Sigmoid colon (tissue), 7 donors: ENCODE results near the gene ARFGAP1. TPM values are rescaled to one million over a fixed set of nuclear protein-coding genes. Genes with fewer than 3 reads are reported as not detected.
A peak's percentile ranks its signal among the peaks of the same experiment; 100 is the strongest.

ENCODE experiments used
- DNase-seq: peaks from one replicate; pipeline ENCODE4 v3.0.0-alpha.2; 2019
- H3K27ac ChIP-seq, 4 donors: fragments of 200-600 bp; sonication (generic); one replicate each; pipeline ENCODE4 v1.5.1; 2016 to 2019; ENCODE audit warnings: mild to moderate bottlenecking in 1 of 4
- H3K27me3 ChIP-seq, 3 donors: fragments of 200-600 bp; sonication (generic); one replicate each; pipeline ENCODE4 v1.5.1; 2019; ENCODE audit warnings: mild to moderate bottlenecking in 1 of 3
- H3K36me3 ChIP-seq, 4 donors: fragments of 200-600 bp; sonication (generic); one replicate each; pipeline ENCODE4 v1.5.1; 2016 to 2019
- H3K4me1 ChIP-seq, 4 donors: fragments of 200-600 bp; sonication (generic); one replicate each; pipeline ENCODE4 v1.5.1; 2017 to 2019
- H3K4me3 ChIP-seq, 4 donors: fragments of 200-600 bp; sonication (generic); one replicate each; pipeline ENCODE4 v1.5.1; 2017 to 2019; ENCODE audit warnings: mild to moderate bottlenecking in 2 of 4, moderate library complexity in 1 of 4
- H3K9me3 ChIP-seq, 4 donors: fragments of 200-600 bp in 3 of 4; sonication (generic) in 3 of 4; one replicate each; pipeline versions ENCODE4 v1.5.1 to v1.6.1; 2013 to 2019
- CTCF ChIP-seq, 4 experiments: fragments of 450-650 bp in 3 of 4; fragments of 200-600 bp in 1 of 4; IDR thresholded peaks; one replicate each; pipeline ENCODE4 v1.5.1; 2016 to 2019; ENCODE audit warnings: antibody characterized with exemption in 4 of 4, mild to moderate bottlenecking in 3 of 4, moderate library complexity in 2 of 4
- EP300 ChIP-seq, 4 donors: sonication (generic); formaldehyde crosslinking; IDR thresholded peaks; one replicate each; pipeline ENCODE4 v1.6.1; 2017; ENCODE audit warnings: antibody characterized with exemption in 4 of 4
- POLR2A ChIP-seq, 2 donors: fragments of 450-650 bp; IDR thresholded peaks; one replicate each; pipeline ENCODE4 v1.6.1; 2016; ENCODE audit warnings: antibody characterized with exemption in 2 of 2, mild to moderate bottlenecking in 2 of 2, moderate library complexity in 2 of 2
- POLR2AphosphoS5 ChIP-seq, 4 donors: sonication (generic); formaldehyde crosslinking; IDR thresholded peaks; one replicate each; pipeline ENCODE4 v1.6.1; 2017; ENCODE audit warnings: antibody characterized with exemption in 4 of 4
- WGBS, 2 donors: extraction: QIAGEN DNeasy Blood & Tissue Kit; methylation state at CpG; one replicate each; pipeline ENCODE4 v1.1.7; 2013; 5-methylcytosine and 5-hydroxymethylcytosine counted together
- intact Hi-C: fragments of 100-400 bp; cut with DNase I; formaldehyde crosslinking; loops from one replicate; pipeline ENCODE4 v1.15.1; 2023
- polyA plus RNA-seq, 3 donors: library from polyadenylated mRNA; stranded (reverse); fragments of 200-250 nt; gene quantifications; one replicate each; pipeline ENCODE4 v1.2.3, GENCODE V29; 2013
- total RNA-seq, 4 donors: library from RNA; depleted of rRNA; stranded (reverse); fragments of >200 nt; gene quantifications; one replicate each; pipeline ENCODE4 v1.1.0, GENCODE V29; 2016
- donor health status: healthy with polysubstance abuse.
- donor health status: Bipolar disorder and iron deficiency.
- donor health status: healthy.

Gene ARFGAP1
- total and polyA plus RNA-seq, 7 donors, result 19.8 to 109 (median 31.8) TPM

DNA sequence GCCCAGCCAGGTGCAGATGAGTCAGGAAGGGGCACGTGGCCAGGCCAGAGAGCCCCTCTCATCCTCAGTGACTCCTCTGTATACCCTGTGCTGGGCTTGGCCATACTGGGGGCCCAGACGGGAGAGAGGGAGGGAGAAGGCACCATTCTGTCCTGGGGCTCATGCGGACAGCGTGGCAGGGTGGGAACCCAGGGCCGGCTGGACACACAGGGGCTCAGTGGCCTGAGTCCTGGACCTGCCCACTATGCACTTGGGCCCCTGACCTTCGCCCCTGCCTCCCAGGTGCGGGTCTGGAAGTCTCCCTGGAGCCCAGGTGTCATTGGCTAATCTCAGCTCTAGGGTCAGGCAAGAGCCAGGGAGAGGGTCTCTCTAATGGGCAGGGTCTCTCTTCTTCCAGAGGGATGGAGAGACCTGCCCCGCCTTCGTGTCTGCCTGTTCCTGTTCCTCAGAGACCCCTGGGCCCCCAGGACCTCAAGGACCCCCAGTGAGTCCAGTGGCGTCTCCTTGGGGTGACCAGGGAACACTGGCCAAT lies 48.1 kb downstream of the ARFGAP1 start:
- TF ChIP-seq CTCF (IDR thresholded peaks at IDR 0.05) (no peak), POLR2AphosphoS5 (IDR thresholded peaks at IDR 0.05) (no peak), EP300 (IDR thresholded peaks at IDR 0.05) (no peak)
- peaks cover 0 to 46% (median 3%) of the 10 kb centered on the region in 3 donors for H3K27me3 ChIP-seq

DNA sequence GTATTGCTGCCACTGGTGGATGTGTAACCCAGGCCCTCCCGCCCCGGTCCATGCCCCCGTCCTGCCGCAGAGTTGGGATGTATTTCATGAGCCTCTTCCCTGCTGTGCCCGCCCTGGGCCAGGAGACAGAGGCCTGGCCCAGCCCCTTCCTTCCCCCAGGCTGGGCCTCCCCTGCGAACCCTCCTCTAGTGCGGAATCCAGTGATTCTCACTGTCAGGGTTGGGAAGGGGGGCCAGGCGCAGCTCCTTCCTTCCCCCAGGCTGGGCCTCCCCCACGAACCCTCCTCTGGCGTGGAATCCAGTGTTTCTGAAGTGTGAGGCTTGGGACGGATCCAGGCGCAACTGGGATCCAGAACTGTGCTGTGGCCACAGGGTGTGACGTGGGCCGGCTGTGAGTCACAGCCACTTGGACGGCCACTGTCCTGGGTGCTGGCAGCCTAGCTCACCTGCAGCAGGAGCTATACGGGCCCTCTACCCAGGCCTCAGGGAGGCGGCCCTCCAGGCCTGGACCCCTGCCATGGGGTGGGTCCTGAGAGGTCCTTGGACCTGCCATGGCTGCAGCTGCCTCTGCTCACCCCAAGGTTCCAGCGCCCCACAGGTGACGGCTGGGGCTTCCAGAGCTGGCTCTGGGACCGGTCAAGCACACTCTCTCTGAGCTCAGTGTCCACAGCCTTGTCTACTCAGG lies 48.7 kb downstream of the ARFGAP1 start:
- H3K27me3 ChIP-seq, result peaks cover 0 to 52% (median 3%) of the 10 kb centered on the region in 3 donors
- H3K27ac ChIP-seq, result no peak overlapping the region

More for the DNA sequence above, 48.1 kb downstream of the ARFGAP1 start:
- Histone ChIP-seq H3K9me3 (no peaks in the 10 kb centered on the region), H3K4me1 (peaks cover 0 to 7% (median 0%) of the 10 kb centered on the region in 4 donors), H3K36me3 (no peaks in the 10 kb centered on the region), H3K27ac (no peak overlapping the region), H3K4me3 (no peak overlapping the region)
- intact Hi-C loops, result no loop called here
- 43 to 71% methylated on average over 10 of the region's 10 CpGs for WGBS, 2 donors
- DNase-seq, result peak; percentile 33

DNA sequence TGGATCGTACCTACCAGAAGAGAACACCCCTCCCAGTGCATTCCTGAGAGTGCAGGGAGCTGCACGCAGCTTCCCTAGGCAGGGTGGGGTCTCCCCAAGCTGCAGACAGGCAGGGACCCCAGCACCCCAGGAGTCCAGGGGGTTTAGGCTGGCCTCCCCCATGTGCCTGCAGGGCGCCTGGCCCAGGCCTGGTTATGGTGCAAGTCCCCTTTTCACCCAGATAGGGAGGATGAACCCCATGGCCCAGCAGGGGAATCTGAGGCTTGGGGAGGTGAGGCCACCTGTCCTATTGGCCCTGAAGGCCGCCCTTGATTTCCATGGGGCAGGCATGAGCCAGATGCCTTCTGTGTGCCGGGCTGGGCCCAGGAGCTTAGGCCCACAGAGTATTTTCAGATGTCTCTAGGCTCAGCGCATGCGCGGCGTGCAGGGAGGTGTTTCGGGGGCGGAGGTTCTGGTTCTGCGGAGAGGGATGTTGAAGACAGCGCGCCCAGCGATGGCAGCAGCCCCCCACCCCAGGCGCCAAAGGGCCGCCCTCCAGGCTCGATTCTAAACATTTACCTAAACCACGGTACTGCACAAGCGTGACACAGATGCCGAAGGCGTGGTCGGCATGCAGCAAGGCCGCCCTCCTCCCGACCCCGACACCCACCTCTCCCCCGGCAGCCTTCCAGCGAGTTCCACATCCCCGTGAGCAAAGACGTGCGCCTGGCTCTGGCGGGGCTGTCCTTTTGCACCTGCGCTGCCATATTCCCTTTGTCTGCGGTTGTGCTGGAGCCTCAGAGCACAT lies 49.7 kb downstream of the ARFGAP1 start:
- WGBS, 2 donors, result 51 to 72% methylated on average over 34 of the region's 34 CpGs
- H3K9me3 ChIP-seq, result no peaks in the 10 kb centered on the region
- H3K4me3 ChIP-seq, result no peak overlapping the region
- peak; percentile 60 for DNase-seq
- intact Hi-C loops, result no loop called here
- H3K27ac ChIP-seq, result no peak overlapping the region
- H3K27me3 ChIP-seq, result peaks cover 0 to 54% (median 3%) of the 10 kb centered on the region in 3 donors
- peaks cover 0 to 7% (median 0%) of the 10 kb centered on the region in 4 donors for H3K4me1 ChIP-seq
- TF ChIP-seq POLR2A (IDR thresholded peaks at IDR 0.05), result no peak
- no peak for TF ChIP-seq CTCF (IDR thresholded peaks at IDR 0.05)
- TF ChIP-seq POLR2AphosphoS5 (IDR thresholded peaks at IDR 0.05), result no peak
- no peak for TF ChIP-seq EP300 (IDR thresholded peaks at IDR 0.05)
- H3K36me3 ChIP-seq, result no peaks in the 10 kb centered on the region

More for the DNA sequence above, 48.7 kb downstream of the ARFGAP1 start:
- 63 to 66% methylated on average over 20 of the region's 20 CpGs for WGBS, 2 donors
- peaks cover 0 to 7% (median 0%) of the 10 kb centered on the region in 4 donors for H3K4me1 ChIP-seq
- H3K4me3 ChIP-seq, result no peak overlapping the region
- H3K9me3 ChIP-seq, result no peaks in the 10 kb centered on the region
- no peaks in the 10 kb centered on the region for H3K36me3 ChIP-seq
- intact Hi-C loops, result no loop called here
- peak; percentile 82 for DNase-seq
- no peak for TF ChIP-seq POLR2A (IDR thresholded peaks at IDR 0.05)
- no peak for TF ChIP-seq EP300 (IDR thresholded peaks at IDR 0.05)
- no peak for TF ChIP-seq CTCF (IDR thresholded peaks at IDR 0.05)
- no peak for TF ChIP-seq POLR2AphosphoS5 (IDR thresholded peaks at IDR 0.05)

GRCh38 chr20:63322933-63323273 lies 50.3 kb downstream of the ARFGAP1 start:
- WGBS, 2 donors, result 44 to 50% methylated on average over 15 of the region's 15 CpGs
- Histone ChIP-seq H3K4me3 (no peak overlapping the region), H3K36me3 (no peaks in the 10 kb centered on the region), H3K9me3 (no peaks in the 10 kb centered on the region), H3K27me3 (peaks cover 0 to 57% (median 3%) of the 10 kb centered on the region in 3 donors), H3K4me1 (peaks cover 0 to 7% (median 0%) of the 10 kb centered on the region in 4 donors), H3K27ac (no peak overlapping the region)
- DNase-seq, result no peak
- TF ChIP-seq EP300 (IDR thresholded peaks at IDR 0.05) (no peak), CTCF (IDR thresholded peaks at IDR 0.05) (no peak), POLR2A (IDR thresholded peaks at IDR 0.05) (no peak), POLR2AphosphoS5 (IDR thresholded peaks at IDR 0.05) (no peak)
- intact Hi-C loops, result no loop called here
